Mucosa of gallbladder (tissue), 1 donor: ENCODE measurements around the gene WASF3. TPM values are rescaled to one million over a fixed set of nuclear protein-coding genes. Genes with fewer than 3 reads are reported as not detected.
"Not testable (repeated sequence)": the region's sequence is repeated elsewhere in the genome, so short reads cannot be mapped to it uniquely, and the experiment has no call there.

ENCODE experiments used
- DNase-seq: peaks from one replicate; pipeline ENCODE4 v3.0.0-alpha.2; 2020; ENCODE audit warnings: low spot score
- total RNA-seq: library from RNA; stranded (reverse); gene quantifications from one replicate; pipeline ENCODE4 v1.2.1, GENCODE V29; 2021
- donor health status: DM: no; HTN: no; CAD: no.

The WASF3 gene
- total RNA-seq, 1 donor from 2014 or later: 11.5 TPM

- DNase-seq: no peak
Observed at GRCh38 chr13:26713341-26713740, 155.9 kb downstream of the WASF3 start.

- no peak for DNase-seq
Observed at GRCh38 chr13:26716984-26717383, 159.5 kb downstream of the WASF3 start.

- DNase-seq: no peak
Observed at GRCh38 chr13:26718146-26718545, 160.7 kb downstream of the WASF3 start.

- no peak for DNase-seq
Observed at GRCh38 chr13:26718872-26719271, 161.4 kb downstream of the WASF3 start.

GRCh38 chr13:26719356-26719945, 162.0 kb downstream of the WASF3 start:
- no peak for DNase-seq

- no peak for DNase-seq
Observed at GRCh38 chr13:26721251-26722121, 164.0 kb downstream of the WASF3 start.

GRCh38 chr13:26722321-26722720, 164.8 kb downstream of the WASF3 start:
- DNase-seq: no peak

- DNase-seq: not testable (repeated sequence)
Observed at GRCh38 chr13:26723620-26724019, 166.1 kb downstream of the WASF3 start.

- no peak for DNase-seq
Observed at GRCh38 chr13:26726684-26727083, 169.2 kb downstream of the WASF3 start.

GRCh38 chr13:26727122-26727521, 169.6 kb downstream of the WASF3 start:
- no peak for DNase-seq

GRCh38 chr13:26727633-26728032, 170.2 kb downstream of the WASF3 start:
- DNase-seq: no peak

- no peak for DNase-seq
Observed at GRCh38 chr13:26735677-26736076, 178.2 kb downstream of the WASF3 start.

Other genes starting within 250 kb of the WASF3 start
- gene GPR12, start 203.1 kb downstream of the WASF3 start, total RNA-seq: not detected